Pons (tissue), 1 donor: ENCODE data around the gene CBFA2T2.
A peak's percentile ranks its signal among the peaks of the same experiment; 100 is the strongest.
"Not testable (repeated sequence)": the region's sequence is repeated elsewhere in the genome, so short reads cannot be mapped to it uniquely, and the experiment has no call there.

Experiments
- DNase-seq: peaks from one replicate; pipeline ENCODE4 v3.0.0-alpha.2; 2016; ENCODE audit warnings: low spot score

CBFA2T2 gene

DNA sequence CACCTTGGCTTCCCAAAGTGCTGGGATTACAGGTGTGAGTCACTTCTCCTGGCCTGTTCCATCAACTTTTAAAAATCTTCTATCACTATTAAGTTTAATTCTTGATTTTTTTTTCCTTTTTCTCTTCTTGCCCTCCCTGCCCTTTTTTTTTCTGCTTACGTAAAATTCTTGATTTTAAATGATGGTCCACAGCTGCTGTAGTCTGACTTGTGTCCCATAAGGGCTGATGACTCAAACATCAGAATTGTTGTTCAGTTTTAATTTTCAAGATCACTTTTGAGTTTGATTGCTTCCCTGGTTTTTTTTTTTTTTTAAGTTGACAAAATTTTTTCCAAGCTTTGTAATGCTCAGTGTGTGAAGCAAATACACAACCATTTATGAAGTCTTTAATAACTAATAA, 61.9 kb downstream of the CBFA2T2 start:
- no peak for DNase-seq

DNA sequence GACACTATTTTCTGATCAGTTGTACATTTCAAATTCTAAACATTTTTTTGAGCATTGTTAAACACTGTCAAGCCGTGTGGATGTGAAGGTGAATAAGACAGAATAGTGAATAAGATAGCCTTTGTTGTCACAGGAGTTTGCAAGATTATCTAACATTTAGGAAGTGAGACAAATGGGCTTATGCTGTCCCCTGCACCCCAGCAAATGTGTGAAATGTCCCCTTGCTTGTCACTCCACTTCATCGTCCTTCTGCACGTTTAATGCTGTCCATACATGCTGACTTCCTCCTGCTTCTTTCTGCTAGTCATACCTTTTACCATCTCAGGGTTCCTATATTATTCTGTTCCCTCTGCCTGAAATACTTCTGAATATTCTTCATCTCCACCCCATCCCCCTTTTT, 62.6 kb downstream of the CBFA2T2 start:
- no peak for DNase-seq

DNA sequence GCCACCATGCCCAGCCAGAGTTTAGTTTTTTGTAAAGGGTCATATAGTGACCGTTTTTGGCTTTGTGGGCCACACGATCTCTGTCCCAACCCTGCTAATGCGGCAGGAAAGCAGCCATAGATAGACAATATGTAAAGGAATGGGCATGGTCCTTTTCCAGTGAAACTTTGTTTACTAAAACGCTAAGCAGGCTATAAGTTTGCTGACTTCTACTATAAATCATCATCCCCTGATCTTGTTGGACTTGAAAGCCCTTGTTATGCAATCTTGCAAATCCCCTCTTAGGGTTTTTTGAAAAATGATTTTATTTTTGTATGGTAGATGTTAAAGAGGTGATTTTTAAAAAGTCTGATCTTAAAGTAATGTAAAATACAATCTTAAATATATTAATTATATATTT, 63.6 kb downstream of the CBFA2T2 start:
- no peak for DNase-seq

DNA sequence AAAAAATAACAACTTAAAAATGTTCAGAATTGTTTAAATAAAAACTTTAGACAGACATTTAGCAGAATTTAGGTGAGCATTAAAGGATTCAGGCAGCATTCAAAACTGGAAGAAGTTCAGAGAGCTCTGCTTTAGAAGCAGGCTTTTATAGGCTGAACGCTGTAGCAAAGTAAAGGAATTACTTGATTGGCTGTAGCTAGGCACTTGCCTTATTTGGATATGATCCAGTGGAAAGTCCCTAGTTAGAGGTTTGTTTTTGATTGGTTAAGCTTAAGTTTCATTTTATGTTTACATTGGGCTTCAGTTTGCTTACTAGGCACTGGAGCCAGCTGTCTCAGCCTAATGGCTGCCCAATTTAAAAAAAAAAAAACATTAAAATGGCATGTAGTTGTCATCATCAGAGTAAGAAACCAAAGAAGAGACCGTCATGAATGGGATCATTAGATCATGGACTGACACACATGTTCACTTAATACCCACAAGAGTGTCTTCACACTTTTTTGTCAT, 65.1 kb downstream of the CBFA2T2 start:
- DNase-seq, result peak; percentile 79

DNA sequence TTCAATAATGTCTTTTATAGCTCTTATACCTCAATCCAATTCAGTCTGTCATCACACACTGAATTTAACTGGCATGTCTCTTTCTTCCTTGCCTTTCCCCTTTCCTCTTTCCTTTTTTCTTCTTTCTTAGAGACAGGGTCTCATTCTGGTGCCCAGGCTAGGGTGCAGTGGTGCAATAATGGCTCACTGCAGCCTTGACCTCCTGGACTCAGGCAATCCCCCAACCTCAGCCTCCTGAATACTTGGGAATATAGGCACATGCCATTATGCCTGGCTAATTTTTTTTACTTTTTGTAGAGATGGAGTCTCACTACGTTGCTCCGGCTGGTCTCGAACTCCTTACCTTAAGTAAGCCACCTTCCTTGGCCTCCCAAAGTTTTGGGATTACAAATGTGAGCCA, 65.9 kb downstream of the CBFA2T2 start:
- DNase-seq, result no peak

DNA sequence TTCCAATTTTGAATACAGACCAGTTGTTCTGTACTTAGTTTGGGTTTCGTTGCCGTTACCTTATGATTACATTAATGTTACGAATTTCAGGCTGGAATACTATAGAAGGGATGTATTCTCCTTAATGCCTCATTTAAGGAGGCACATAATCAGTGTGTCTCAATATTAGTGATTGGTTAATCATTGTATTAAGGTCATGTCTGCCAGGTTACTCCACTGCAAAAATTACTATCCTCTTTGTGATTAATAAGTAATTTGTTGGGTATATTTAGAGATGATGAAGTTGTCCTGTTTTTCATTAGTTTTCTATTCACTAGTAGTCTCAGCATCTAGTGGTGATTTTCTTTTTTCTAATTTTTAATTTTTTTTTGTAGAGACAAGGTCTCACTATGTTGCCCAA, 66.3 kb downstream of the CBFA2T2 start:
- DNase-seq, result no peak

DNA sequence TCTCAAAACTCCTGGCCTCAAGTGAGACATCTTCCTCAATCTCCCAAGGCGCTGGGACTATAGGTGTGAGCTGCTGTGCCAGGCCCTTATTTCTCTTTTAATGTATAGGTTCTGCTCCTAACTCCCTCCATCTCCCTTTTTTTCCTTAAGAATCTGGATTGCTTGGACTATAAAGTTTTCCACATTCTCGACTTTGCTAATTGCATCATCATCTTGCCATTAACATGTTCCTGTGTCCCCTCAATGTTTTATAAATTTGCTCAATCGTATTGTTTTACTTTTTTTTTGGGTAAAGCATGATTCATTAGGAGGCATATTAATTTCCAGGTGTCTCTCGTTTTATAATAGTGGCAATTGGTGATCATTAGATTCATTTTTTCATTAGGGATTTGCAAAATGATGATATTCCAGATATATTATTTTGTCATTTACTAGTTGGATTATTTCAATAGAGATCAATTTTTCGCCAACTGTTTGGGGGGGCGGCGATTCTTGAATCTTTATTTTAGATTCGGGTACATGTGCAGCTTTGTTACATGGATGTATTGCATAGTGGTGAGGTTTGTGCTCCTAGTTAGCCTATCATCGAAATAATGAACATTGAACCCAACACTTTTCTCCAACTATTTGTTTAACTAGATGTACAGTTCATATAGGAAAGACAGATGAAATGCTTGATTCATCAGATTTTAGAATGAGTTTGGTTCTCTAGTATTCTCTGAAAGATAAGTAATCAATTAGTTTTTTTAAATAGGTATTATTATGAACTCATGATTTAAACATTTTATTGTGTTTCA, 68.7 kb downstream of the CBFA2T2 start:
- no peak for DNase-seq

DNA sequence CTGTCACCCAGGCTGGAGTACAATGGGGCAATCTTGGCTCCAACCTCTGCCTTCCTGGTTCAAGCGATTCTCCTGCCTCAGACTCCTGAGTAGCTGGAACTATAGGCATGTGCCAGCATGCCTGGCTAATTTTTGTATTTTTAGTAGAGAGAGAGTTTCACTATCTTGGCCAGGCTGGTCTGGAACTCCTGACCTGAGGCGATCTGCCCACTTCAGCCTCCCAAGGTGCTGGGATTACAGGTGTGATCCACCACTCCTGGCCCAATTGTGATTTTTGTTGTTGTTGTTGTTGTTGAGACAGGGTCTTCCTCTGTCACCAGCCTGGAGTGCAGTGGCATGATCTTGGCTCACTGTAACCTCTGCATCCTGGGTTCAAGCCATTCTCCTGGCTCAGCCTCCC, 69.3 kb downstream of the CBFA2T2 start:
- DNase-seq, result no peak

DNA sequence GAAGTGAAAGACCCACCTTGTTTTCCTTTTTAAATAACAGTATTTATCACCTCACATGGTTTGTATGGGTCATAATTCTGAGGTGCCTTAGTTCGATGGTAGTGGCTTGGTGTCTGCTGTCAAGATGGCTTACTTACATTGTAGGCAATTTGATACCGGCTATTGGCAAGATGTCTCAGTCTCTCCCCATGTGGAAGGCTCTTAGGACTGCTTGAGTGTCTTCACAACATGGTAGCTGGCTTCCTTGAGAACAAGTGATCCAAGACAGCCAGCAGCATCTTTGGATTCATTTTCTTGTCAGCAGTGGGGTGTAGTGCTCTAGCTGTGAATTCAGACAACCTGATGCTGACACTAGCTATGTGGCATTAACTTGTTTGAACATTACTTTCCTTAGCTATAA, 70.1 kb downstream of the CBFA2T2 start:
- DNase-seq, result no peak

DNA sequence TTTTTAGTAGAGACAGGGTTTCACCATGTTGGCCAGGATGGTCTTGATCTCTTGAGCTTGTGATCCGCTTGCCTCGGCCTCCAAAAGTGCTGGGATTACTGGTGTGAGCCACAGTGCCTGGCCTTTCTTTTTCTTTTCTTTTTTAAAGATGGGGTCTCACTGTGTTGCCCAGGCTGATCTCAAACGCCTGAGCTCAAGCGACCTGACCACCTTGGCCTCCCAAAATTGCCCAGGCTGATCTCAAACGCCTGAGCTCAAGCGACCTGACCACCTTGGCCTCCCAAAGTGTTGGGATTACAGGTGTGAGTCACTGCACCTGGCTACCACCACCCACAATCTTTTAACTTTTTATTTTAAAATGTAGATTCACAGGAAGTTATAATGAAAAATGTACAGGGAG, 71.2 kb downstream of the CBFA2T2 start:
- DNase-seq, result not testable (repeated sequence)

DNA sequence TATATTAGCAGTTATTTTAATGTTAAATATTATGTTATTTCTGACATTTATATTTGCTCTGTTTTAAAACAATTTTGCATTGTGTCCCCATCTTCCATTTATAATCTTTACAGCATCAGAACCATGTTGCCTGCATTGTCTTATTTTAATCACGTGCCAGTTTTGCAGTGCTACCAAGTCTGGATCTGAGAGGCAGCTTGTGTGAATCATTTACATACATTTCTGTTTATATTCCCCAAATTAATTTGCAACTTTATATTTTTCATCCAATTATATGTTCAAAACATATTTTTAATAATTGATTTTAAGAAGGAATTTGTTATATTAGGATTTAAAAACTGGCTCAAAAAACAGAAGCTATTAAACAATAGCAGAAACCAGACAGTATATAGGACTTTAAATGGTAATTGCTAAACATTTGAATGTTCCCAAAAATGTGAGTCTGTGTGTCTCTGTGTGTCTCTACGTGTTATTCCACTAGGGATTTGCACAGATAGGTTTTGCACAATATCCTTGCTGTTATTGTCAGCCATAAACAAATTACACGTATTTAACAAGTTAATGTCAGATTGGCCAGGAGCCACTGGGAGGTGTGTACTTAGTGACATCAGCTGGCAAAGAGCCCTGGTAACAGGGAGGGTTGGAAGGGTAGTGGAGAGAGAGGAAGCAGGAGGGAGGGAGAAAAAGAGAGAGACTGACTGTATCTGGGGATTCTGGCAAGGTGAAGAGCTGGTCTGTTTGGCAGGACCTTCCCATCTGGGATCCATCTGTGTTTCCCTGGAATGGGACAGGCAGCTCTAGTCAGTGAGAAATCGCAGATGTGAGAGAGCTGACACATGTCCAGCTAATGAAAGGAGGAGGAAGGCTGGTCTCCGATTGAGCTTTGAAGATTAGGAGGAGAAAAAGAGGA, 72.1 kb downstream of the CBFA2T2 start:
- peak; percentile 86 for DNase-seq

DNA sequence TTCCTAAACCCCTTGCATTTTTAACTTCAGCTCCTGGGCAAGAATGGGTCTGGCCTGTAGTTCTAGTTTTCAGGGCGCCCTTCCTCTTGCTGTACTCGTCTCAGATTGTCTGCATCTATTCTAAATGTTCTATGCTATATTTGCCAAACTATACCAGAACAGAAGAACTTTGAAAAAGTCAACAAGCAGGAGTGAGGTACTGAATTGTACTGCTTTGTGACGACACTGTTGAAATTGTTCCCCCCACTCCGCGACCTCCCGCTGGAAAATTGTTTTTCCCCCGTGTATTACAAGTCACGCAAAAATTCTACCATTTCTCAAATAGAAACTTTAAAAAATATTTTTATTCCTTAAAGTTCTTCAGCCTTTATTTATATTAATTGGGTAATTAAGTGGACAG, 73.9 kb downstream of the CBFA2T2 start:
- DNase-seq, result peak; percentile 37

DNA sequence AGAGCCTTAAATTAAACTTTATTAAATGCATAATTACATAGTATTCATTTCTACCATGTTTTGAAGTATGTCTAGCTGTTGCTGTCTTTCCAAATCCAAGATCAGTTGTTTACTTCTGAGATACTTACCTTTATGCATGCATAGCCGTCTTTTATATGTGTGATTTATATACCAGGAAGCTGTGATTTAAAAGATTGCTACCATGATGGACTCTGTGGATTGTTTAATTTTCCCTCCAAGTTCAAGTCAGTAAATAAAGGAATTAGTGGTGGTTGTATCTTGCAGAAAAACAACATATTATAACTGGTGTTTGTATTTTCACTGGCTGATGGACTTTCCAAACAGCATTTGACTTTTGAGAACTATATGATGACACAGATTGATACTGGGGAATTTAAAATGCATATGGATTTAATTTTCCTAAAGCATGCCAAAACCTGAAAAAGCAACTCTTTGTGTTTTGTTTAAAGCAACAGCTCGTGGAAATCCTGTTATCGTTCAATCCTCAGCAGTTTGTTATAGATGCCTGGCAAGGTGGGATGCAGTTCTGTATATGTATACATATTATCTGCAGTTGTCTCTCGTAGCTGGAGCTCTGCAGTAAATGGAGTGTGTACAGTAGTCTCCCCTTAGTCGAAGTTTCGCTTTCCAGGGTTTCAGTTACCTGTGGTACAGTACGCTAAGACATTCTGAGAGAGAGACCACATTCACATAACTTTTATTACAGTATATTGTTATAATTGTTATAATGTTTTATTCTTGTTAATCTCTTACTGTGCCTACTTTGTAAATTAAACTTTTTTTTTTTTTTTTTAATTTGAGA, 77.1 kb downstream of the CBFA2T2 start:
- no peak for DNase-seq

DNA sequence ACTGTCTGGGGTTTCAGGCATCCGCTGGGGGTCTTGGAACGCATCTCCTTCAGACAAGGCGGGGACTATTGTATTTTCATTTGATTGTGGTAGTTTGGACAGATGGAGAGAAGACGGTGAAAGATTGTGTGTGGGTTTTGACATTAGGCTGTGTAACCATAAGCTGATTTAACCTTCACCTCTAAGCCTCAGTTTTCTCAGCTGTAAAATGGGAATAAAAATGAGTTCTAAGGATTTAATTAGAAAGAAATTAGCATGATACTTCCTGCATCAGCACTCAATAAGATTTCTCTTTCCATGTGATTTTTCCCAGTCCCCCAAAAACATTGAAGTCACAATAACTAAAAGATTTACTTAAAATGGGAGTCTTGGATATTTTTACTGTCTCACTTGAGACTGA, 78.1 kb downstream of the CBFA2T2 start:
- peak; percentile 30 for DNase-seq

DNA sequence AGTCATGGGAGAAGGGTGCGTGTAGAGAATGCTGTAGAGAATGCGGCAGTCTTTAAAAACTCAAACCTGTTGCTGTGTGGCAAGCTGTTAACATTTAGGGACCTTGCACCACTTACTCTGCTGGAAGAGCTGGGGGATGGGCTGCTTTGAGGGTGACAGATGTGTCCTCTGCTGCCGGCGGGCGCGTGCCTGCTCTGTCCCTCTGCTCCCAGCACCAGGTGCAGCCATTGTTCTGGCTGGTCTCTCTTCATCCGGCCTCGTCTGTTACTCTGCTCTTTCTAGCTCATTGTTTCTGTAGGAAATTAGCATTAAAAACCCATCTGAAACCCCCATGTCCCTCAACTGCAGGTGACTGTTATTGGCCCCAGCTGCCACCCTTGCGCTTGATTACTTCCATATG, 78.5 kb downstream of the CBFA2T2 start:
- DNase-seq, result peak; percentile 88

DNA sequence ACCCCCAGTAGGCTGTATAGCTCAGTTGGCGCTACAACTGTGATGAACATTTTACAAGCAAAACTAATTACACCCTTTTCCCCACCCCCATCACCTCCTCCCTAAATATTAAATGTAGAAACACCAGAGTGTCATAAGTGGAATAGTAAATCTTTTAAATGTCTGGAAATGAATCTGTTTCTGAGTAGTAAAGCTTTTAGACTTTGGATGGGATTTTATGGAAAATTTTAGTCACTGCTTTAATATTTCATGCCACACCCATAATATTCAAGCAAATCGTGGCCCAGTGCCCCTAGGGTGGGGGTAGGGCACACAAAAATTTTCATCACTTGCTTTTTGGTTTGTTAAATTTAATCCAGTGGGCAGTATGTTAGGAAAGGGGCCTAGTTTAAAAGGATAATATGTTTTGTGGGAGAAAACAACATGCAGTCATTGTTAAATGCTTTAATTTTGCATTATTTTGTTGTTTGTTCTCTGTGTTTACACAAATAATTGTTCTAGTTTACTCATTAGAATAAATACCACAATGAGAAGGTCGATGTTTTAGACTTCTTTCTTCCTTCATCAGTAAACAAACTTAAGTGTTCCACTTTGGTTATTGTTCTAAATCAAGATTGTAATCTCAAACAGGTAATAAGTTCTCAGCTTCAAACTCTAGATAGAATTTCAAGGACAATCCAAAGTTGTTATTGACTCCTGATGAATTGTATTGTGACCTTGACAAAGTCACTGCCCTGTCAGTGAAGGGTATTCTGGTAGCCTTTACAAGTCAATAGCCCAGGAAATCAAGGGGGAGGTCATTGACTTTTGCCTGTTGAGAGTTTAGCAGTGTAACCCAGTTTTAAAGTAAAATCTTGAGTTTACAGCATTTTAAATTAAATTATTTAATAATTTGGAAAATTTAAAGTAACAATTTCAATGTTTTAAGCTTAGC, 79.2 kb downstream of the CBFA2T2 start:
- peak; percentile 18 for DNase-seq

DNA sequence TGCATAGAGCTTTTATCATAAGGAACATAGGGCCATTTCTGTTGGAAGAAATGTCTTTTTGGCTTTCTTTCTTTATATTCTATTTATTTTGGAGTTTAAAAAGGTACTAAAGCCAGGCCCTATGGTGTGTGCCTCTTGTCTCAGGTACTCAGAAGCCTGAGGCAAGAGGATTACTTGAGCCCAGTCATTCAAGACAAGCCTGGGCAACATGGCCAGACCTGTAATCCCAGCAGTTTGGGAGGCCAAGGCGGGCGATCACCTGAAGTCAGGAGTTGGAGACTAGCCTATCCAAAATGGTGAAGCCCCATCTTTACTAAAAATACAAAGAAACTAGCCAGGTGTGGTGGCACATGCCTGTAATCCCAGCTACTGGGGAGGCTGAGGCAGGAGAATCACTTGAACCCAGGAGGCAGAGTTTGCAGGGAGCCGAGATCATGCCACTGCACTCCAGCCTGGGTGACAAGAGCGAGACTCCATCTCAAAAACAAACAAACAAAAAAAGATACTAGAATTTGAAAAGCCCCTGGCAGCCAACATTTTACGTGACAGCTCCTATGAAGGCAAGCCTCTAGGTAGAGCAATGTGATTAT, 80.0 kb downstream of the CBFA2T2 start:
- no peak for DNase-seq

DNA sequence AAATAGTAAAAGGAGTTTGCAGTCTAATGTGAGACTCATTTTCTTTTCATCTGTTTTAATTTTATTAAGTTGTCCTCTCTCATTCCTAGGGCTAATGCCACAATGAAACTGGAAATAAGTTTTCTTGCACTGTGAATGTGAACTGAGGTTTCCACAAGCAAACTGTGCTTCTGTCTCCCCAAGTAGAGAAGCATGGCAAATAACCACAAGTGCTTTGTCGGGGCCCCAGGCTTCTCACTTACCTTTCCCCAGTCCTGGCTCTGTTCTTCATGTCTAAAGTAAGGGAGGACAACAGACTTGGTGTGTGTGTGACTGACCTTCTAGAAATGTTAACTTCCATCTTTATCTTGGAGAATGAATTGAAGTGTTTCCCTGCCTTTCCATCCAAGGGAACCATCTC, 80.8 kb downstream of the CBFA2T2 start:
- peak; percentile 29 for DNase-seq

DNA sequence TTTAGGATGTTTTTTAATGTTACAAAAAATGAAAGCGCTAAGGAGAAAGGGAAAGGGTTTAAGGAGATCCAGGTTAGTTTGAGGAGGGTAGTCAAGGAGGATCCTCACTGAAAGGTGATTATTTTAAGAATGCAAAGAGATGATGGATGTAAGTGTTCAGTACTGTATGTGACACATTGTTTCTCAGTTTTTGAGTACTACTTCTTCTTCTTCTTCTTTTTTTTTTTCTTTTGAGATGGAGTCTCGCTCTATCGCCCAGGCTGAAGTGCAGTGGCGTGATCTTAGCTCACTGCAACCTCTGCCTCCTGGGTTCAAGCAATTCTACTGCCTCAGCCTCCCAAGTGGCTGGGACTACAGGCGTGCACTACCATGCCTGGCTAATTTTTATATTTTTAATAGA, 83.4 kb downstream of the CBFA2T2 start:
- DNase-seq, result not testable (repeated sequence)

DNA sequence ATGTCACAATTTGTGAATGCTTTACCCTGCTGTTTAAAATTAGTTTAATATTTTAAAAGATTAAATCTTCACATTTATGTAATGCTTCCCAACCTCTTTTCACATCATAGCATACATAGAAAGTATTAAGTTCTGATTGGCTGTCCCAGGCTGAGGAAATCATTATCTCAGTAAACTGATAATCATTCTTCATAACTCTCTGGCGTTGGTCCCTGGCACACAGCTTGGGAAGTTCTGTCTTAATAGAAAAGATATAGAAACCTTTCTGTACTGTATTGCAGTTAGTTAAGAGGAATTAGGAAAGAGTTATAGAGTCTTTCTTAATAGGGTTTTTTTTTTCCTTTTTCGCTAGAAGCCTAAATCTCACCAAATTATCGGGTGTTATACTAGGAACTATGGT, 85.4 kb downstream of the CBFA2T2 start:
- no peak for DNase-seq
